Caco-2 (cell line): ENCODE results near the gene FBXL5. TPM values are rescaled to one million over a fixed set of nuclear protein-coding genes. Genes with fewer than 3 reads are reported as not detected.

Source experiments
- BruUV-seq: library from RNA; stranded (reverse); fragments of 400-500 nt; replicated peaks from 2 replicates; lab custom pipeline; 2021; lab: Mats Ljungman, UMichigan
- CTCF ChIA-PET: fragments of 300-600 bp; sonication (Branson Sonifier 250); formaldehyde crosslinking; loops from one replicate; lab custom pipeline; 2022; ENCODE audit warnings: antibody characterized with exemption; lab: Charles Lee
- POLR2A ChIA-PET: fragments of 300-600 bp; sonication (Branson Sonifier 250); formaldehyde crosslinking; loops from one replicate; lab custom pipeline; 2022; ENCODE audit warnings: antibody characterized with exemption; lab: Charles Lee
- DNase-seq, 2 experiments: peaks; one replicate each; pipeline versions ENCODE4 v3.0.0 to v3.0.0-alpha.2; 2020 to 2022
- H3K27me3 ChIP-seq: replicated peaks from 2 replicates; pipeline ENCODE4 v1.6.0; 2011; ENCODE audit warnings: low read length; ENCODE audit not compliant: control insufficient read depth, insufficient read depth
- H3K36me3 ChIP-seq: 2 replicates; pipeline ENCODE4 v1.5.1; 2011; ENCODE audit warnings: low read length; ENCODE audit not compliant: control insufficient read depth, insufficient read depth
- H3K4me1 ChIP-seq: fragments of 250-450 bp; sonication (Bioruptor Pico); 2 replicates; pipeline ENCODE4 v1.5.1; 2020; ENCODE audit warnings: mild to moderate bottlenecking
- H3K4me3 ChIP-seq: 2 replicates; pipeline ENCODE4 v1.5.1; 2011; ENCODE audit warnings: low read depth, mild to moderate bottlenecking, control low read depth, low read length
- H3K9me3 ChIP-seq: fragments of 250-450 bp; sonication (Bioruptor Pico); 2 replicates; pipeline ENCODE4 v1.5.1; 2020; ENCODE audit warnings: mild to moderate bottlenecking, moderate library complexity
- H3K27ac Mint-ChIP-seq: one replicate; pipeline ENCODE4 v1.8.0; 2022; ENCODE audit warnings: mixed read lengths; ENCODE audit not compliant: unreplicated experiment
- H3K27me3 Mint-ChIP-seq: one replicate; pipeline ENCODE4 v1.8.0; 2022; ENCODE audit warnings: mixed read lengths; ENCODE audit not compliant: insufficient read depth, unreplicated experiment
- H3K36me3 Mint-ChIP-seq: one replicate; pipeline ENCODE4 v1.8.0; 2022; ENCODE audit warnings: mild to moderate bottlenecking, mixed read lengths; ENCODE audit not compliant: insufficient read depth, unreplicated experiment
- H3K4me1 Mint-ChIP-seq: one replicate; pipeline ENCODE4 v1.8.0; 2022; ENCODE audit warnings: low read depth, mixed read lengths; ENCODE audit not compliant: unreplicated experiment
- H3K4me3 Mint-ChIP-seq: one replicate; pipeline ENCODE4 v1.8.0; 2022; ENCODE audit warnings: mild to moderate bottlenecking, moderate library complexity, mixed read lengths; ENCODE audit not compliant: unreplicated experiment
- H3K9me3 Mint-ChIP-seq: one replicate; pipeline ENCODE4 v1.8.0; 2022; ENCODE audit warnings: mixed read lengths; ENCODE audit not compliant: unreplicated experiment
- CTCF ChIP-seq, 2 experiments: fragments of 200-600 bp in 1 of 2; IDR thresholded peaks; 1 replicate in 1 of 2; 2 replicates in 1 of 2; pipeline versions ENCODE4 v1.5.1 to v1.8.0; 2011 to 2022; ENCODE audit warnings: antibody characterized with exemption in 1 of 2, control low read depth in 1 of 2, inconsistent platforms in 1 of 2, low read depth in 1 of 2, low read length in 1 of 2, mild to moderate bottlenecking in 1 of 2, moderate library complexity in 1 of 2; ENCODE audit not compliant: insufficient read depth in 1 of 2, severe bottlenecking in 1 of 2, unreplicated experiment in 1 of 2
- intact Hi-C: fragments of 100-400 bp; cut with micrococcal nuclease; formaldehyde crosslinking; loops from one replicate; pipeline ENCODE4 v1.10.0; 2022; ENCODE audit not compliant: unreplicated experiment
- total RNA-seq: library from RNA; stranded (reverse); gene quantifications from 2 replicates; pipeline ENCODE4 v1.2.3, GENCODE V29; 2022

The FBXL5 gene
- total RNA-seq, 1 experiment from 2014 or later = 29.1 TPM

GRCh38 chr4:15674926-15675325 lies 19.8 kb upstream of the FBXL5 start:
- H3K4me1 ChIP-seq = peaks cover 20% of the 10 kb centered on the region
- no peaks in the 10 kb centered on the region for H3K36me3 ChIP-seq
- no peak for TF ChIP-seq CTCF (IDR thresholded peaks at IDR 0.05; ENCODE audit: insufficient read depth in 1 of 2, low read depth in 1 of 2, low read length in 1 of 2, severe bottlenecking in 1 of 2, unreplicated experiment in 1 of 2)
- peaks cover 4% of the 10 kb centered on the region for H3K36me3 Mint-ChIP-seq
- H3K4me3 Mint-ChIP-seq = no peak overlapping the region
- ChIA-PET CTCF (interaction anchor here (1.0 kb wide), 1 partner anchor 195 kb away, joined by 3 read pairs; no protein-coding TSS in a partner anchor), POLR2A (no interaction called here)
- intact Hi-C loops = no loop called here
- no peak overlapping the region for H3K27ac Mint-ChIP-seq
- no TSS peak for BruUV-seq
- H3K4me3 ChIP-seq = no peak overlapping the region
- H3K4me1 Mint-ChIP-seq = peaks cover 18% of the 10 kb centered on the region
- no peaks in the 10 kb centered on the region for H3K27me3 ChIP-seq
- no peaks in the 10 kb centered on the region for H3K9me3 Mint-ChIP-seq
- no peaks in the 10 kb centered on the region for H3K27me3 Mint-ChIP-seq
- H3K9me3 ChIP-seq = no peaks in the 10 kb centered on the region
- DNase-seq = no peak

- BruUV-seq = no TSS peak
- Mint-ChIP-seq H3K27ac (no peak overlapping the region), H3K4me1 (peaks cover 13% of the 10 kb centered on the region), H3K36me3 (peaks cover 4% of the 10 kb centered on the region), H3K27me3 (no peaks in the 10 kb centered on the region), H3K4me3 (no peak overlapping the region), H3K9me3 (no peaks in the 10 kb centered on the region)
- intact Hi-C loops = no loop called here
- no peak for DNase-seq
- Histone ChIP-seq H3K27me3 (no peaks in the 10 kb centered on the region), H3K36me3 (no peaks in the 10 kb centered on the region), H3K4me1 (peaks cover 20% of the 10 kb centered on the region), H3K4me3 (no peak overlapping the region), H3K9me3 (no peaks in the 10 kb centered on the region)
- TF ChIP-seq CTCF (IDR thresholded peaks at IDR 0.05; ENCODE audit: insufficient read depth in 1 of 2, low read depth in 1 of 2, low read length in 1 of 2, severe bottlenecking in 1 of 2, unreplicated experiment in 1 of 2) = no peak
- ChIA-PET CTCF (no interaction called here), POLR2A (no interaction called here)
Measured at GRCh38 chr4:15674046-15674445, 18.9 kb upstream of the FBXL5 start.

- intact Hi-C loops = no loop called here
- BruUV-seq = no TSS peak
- no peak overlapping the region for H3K4me3 Mint-ChIP-seq
Measured at GRCh38 chr4:15673337-15673736, 18.2 kb upstream of the FBXL5 start.

More at GRCh38 chr4:15673337-15673736, 18.2 kb upstream of the FBXL5 start:
- no peaks in the 10 kb centered on the region for H3K27me3 ChIP-seq
- no peak for TF ChIP-seq CTCF (IDR thresholded peaks at IDR 0.05; ENCODE audit: insufficient read depth in 1 of 2, low read depth in 1 of 2, low read length in 1 of 2, severe bottlenecking in 1 of 2, unreplicated experiment in 1 of 2)
- Mint-ChIP-seq H3K9me3 (no peaks in the 10 kb centered on the region), H3K27me3 (no peaks in the 10 kb centered on the region), H3K27ac (no peak overlapping the region), H3K36me3 (peaks cover 4% of the 10 kb centered on the region), H3K4me1 (peaks cover 13% of the 10 kb centered on the region)
- no peaks in the 10 kb centered on the region for H3K36me3 ChIP-seq
- no peak overlapping the region for H3K4me3 ChIP-seq
- ChIA-PET POLR2A (no interaction called here), CTCF (no interaction called here)
- peaks cover 16% of the 10 kb centered on the region for H3K4me1 ChIP-seq
- H3K9me3 ChIP-seq = no peaks in the 10 kb centered on the region
- DNase-seq = no peak
